ENCODE data around the gene COL6A6.

DNA sequence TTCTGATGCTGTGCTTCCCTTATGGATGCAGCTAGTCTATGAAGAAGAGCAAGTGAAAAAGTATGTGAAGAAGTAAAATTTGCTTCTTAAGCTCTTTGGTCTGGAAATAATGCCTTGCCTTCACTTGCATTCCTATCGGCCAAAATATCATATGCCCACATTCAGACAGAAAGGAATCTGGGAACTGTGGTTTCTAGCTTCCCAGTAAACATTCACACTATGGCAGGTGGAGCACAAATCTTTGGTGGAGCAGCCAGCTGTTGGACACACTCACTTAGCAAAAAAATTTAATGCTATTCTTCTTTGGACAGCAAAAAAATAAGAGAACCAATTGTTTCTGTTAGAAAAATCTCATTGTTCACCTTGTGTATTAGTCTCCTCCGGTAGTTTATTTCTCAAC, 12.3 kb upstream of the COL6A6 start:
- TF ChIP-seq, protein P1, sequence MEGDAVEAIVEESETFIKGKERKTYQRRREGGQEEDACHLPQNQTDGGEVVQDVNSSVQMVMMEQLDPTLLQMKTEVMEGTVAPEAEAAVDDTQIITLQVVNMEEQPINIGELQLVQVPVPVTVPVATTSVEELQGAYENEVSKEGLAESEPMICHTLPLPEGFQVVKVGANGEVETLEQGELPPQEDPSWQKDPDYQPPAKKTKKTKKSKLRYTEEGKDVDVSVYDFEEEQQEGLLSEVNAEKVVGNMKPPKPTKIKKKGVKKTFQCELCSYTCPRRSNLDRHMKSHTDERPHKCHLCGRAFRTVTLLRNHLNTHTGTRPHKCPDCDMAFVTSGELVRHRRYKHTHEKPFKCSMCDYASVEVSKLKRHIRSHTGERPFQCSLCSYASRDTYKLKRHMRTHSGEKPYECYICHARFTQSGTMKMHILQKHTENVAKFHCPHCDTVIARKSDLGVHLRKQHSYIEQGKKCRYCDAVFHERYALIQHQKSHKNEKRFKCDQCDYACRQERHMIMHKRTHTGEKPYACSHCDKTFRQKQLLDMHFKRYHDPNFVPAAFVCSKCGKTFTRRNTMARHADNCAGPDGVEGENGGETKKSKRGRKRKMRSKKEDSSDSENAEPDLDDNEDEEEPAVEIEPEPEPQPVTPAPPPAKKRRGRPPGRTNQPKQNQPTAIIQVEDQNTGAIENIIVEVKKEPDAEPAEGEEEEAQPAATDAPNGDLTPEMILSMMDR (IDR thresholded peaks at IDR 0.05; ENCODE audit: poor library complexity), result no peak
- no peak for TF ChIP-seq EZH2 (IDR thresholded peaks at IDR 0.05; ENCODE audit: borderline replicate concordance)
- no peak for TF ChIP-seq EZH2phosphoT487 (IDR thresholded peaks at IDR 0.05; ENCODE audit: low read depth, severe bottlenecking, unreplicated experiment)
